ENCODE data around the gene TMED8. TPM values are rescaled to one million over a fixed set of nuclear protein-coding genes. Genes with fewer than 3 reads are reported as not detected.

TMED8 gene
- total and polyA plus RNA-seq, 2 donors (not counting 1 experiment from before 2014, with no cell fraction given): 13.1 to 43.8 TPM

- no peaks in the 10 kb centered on the region for H3K27me3 ChIP-seq (replicated peaks in 1 of 4; ENCODE audit: control extremely low read depth in 1 of 4, control insufficient read depth in 3 of 4, insufficient read depth in 4 of 4, low read length in 3 of 4)
- peak overlapping the region; percentile 98 for H2AFZ ChIP-seq (ENCODE audit: insufficient read depth, low read depth, low read length, poor library complexity, severe bottlenecking)
- TF ChIP-seq CTCF (IDR thresholded peaks at IDR 0.05) (no peak), EZH2 (IDR thresholded peaks at IDR 0.05; ENCODE audit: borderline replicate concordance, insufficient read depth, low read depth, low read length, poor library complexity, severe bottlenecking) (no peak)
- no peaks in the 10 kb centered on the region for H4K20me1 ChIP-seq (ENCODE audit: control insufficient read depth, insufficient read depth, low read length, poor library complexity, severe bottlenecking)
- peaks cover 47% of the 10 kb centered on the region for H3K79me2 ChIP-seq (ENCODE audit: control insufficient read depth, insufficient read depth, low read length)
- H3K27me3 Mint-ChIP-seq: no peaks in the 10 kb centered on the region
- no peak overlapping the region for H3K4me3 Mint-ChIP-seq
- ATAC-seq (ENCODE audit: low read depth) (peak; percentile 0), DNase-seq (no peak)
- peaks cover 35% of the 10 kb centered on the region for H3K4me1 Mint-ChIP-seq
- no peaks in the 10 kb centered on the region for H3K36me3 ChIP-seq (replicated peaks in 1 of 2; ENCODE audit: control extremely low read depth in 1 of 2, control insufficient read depth in 1 of 2, extremely low read depth in 1 of 2, insufficient read depth in 2 of 2, low read length in 1 of 2)
- intact Hi-C loops (cut with micrococcal nuclease): loop anchor here (1.0 to 10.0 kb wide), 5 partner anchors 57 to 387 kb away; partner anchors contain the start of genes POMT2, SNW1, SPTLC2 and VIPAS39
- CTCF ChIA-PET: interaction anchor here (0.7 to 2.2 kb wide), 13 partner anchors 11 to 501 kb away, joined by 3 to 17 read pairs (median 3); partner anchors contain the start of genes GSTZ1 and POMT2
- H3K27ac ChIP-seq (ENCODE audit: low read length in 2 of 2): peak overlapping the region in 1 of 2 donors; percentile 85
- peaks cover 35 to 41% of the 10 kb centered on the region in 2 donors for H3K4me1 ChIP-seq (ENCODE audit: control insufficient read depth in 2 of 2, insufficient read depth in 2 of 2, low read length in 2 of 2)
- POLR2A ChIA-PET: interaction anchor here (0.6 to 1.7 kb wide), 6 partner anchors 19 to 167 kb away, joined by 4 to 28 read pairs (median 4); partner anchors contain the start of genes AHSA1, GSTZ1, POMT2 and VIPAS39
- no peaks in the 10 kb centered on the region for H3K9me3 ChIP-seq (ENCODE audit: control extremely low read depth in 1 of 3, control insufficient read depth in 2 of 3, insufficient read depth in 1 of 3, low read length in 2 of 3)
- H3K9me3 Mint-ChIP-seq (ENCODE audit: insufficient read depth): no peaks in the 10 kb centered on the region
- H3K4me3 ChIP-seq (ENCODE audit: control extremely low read depth in 1 of 5, extremely low read depth in 1 of 5, insufficient read depth in 1 of 5, low read depth in 2 of 5, low read length in 4 of 5): peak overlapping the region; percentile 79 to 100 (median 93)
- no peak overlapping the region for H3K27ac Mint-ChIP-seq
- peak overlapping the region; percentile 80 for H3K4me2 ChIP-seq (replicated peaks; ENCODE audit: low read depth, low read length, poor library complexity, severe bottlenecking)
- peak overlapping the region; percentile 89 for H3K9ac ChIP-seq (ENCODE audit: low read length)
- 20% methylated on average over 10 of the region's 10 CpGs for WGBS (ENCODE audit: insufficient coverage)
These were observed 579 bp upstream of the TMED8 start for GRCh38 chr14:77377502-77377844.

All from B cell (primary cell).